Hematopoietic multipotent progenitor cell (in vitro differentiated cells): Measurements from ENCODE around the gene SIGLECL1. TPM values are rescaled to one million over a fixed set of nuclear protein-coding genes. Genes with fewer than 3 reads are reported as not detected.

Source experiments
- DNase-seq, 3 donors: peaks; one replicate each; pipeline ENCODE4 v3.0.0-alpha.2; 2011 to 2015; ENCODE audit warnings: low read depth in 2 of 3, low spot score in 2 of 3
- total RNA-seq: library from RNA; depleted of rRNA; stranded (reverse); fragments of >200 nt; gene quantifications from one replicate; pipeline ENCODE4 v1.2.3, GENCODE V29; 2012

SIGLECL1 gene
- total RNA-seq, 1 donor, result not detected

DNA sequence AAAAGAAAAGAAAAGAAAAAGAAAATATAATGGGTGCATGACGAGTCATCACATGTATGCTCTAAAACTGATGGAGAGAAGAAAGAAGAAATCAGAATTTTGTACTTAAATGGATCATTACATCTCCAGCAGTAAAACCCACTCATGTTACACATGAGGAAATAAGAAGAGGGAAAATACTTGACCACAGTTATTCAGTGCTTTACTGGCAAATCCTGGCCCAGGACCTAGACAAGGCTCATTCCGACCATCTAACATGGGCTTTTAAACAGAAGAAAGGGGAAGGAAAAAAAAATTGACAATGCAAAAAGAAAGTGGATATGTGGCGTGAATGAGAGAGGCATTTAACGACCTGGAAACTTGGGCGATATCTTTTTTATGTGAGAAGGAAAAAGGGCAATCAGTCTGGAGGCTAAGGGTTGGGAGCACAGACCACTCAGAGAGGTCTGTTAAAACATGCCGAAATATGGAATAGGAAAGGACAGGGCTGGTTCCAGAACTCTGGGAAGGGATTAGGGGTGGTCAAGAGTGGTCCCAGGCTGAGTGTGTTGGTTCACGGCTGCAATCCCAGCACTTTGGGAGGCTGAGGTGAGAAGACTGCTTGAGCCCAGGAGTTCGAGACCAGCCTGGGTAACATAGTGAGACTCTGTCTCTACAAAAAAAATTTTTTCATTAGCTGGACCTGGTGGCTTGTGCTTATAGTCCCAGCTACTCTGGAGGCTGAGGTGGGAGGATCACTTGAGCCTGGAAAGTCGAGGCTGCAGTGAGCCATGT is 1.6 kb downstream of the SIGLECL1 start:
- no peak for DNase-seq

DNA sequence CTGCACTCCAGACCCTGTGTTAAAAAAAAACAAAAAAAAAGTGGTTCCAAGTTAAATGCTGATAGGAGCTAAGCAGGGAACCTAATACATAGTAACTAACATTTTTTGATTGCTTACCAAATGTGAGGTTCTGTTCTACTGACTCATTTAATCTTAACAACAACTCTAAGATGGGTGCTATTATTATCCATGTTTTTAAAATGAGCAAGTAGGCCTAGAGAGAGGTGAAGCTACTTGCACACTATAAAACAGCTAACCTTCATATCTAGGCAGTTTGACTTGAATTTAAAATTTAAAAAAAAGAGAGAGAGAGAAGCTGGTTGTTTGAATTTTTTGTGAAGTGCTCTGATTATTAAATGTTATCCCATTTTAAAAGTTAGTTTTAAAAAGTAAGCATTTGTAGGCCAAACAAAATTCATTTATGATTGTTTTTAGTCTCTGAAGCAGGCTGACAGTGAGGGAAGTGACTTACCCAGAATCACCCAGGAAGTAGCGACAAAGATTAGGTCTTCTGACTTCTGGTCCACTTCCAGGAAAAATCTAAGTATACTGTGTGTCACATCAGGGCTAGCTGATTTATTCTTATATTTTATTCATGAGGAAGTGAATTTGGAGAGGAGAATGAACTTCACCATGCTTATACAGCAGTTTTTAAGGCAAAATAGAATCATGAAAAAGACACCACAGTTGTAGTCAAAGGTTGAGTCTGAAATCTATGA is 2.4 kb downstream of the SIGLECL1 start:
- no peak for DNase-seq

DNA sequence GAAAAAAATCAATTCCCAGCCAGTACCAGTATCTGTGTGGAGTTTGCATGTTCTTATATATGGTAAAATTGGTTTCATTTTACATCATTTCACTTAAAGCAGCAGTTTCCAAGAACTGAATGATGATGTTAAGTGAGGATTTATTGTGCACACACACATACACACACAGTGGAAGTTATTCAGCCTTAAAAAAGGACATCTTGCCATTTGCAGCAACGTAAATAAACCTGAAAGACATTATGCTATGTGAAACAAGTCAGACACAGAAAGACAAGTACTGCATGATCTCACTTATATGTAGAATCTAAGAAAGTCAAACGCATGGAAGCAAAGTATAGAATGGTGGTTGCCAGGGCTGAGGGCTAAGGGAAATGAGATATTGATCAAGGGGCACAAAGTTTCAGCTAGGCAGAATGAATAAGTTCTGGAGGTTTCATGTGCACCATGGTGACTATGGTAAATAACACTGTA is 5.3 kb downstream of the SIGLECL1 start:
- no peak for DNase-seq

DNA sequence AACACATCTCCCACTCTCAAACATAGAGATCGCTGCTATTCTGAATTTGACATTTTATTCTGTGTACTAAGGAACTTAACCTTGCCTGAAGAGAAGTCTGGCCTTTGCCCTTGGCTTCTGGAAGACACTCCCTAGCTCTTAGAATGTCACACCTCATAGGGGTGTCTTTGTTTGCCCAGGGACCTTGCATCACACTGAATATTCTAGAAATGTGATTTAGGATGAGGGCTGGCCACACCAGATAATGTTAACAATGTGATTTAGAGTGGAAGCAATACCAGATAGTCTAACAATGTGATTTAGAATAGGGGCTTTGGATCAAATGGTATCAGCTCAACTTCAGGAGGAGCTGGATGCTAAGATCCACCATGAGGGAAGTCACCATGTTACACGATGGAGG is 6.6 kb downstream of the SIGLECL1 start:
- no peak for DNase-seq

DNA sequence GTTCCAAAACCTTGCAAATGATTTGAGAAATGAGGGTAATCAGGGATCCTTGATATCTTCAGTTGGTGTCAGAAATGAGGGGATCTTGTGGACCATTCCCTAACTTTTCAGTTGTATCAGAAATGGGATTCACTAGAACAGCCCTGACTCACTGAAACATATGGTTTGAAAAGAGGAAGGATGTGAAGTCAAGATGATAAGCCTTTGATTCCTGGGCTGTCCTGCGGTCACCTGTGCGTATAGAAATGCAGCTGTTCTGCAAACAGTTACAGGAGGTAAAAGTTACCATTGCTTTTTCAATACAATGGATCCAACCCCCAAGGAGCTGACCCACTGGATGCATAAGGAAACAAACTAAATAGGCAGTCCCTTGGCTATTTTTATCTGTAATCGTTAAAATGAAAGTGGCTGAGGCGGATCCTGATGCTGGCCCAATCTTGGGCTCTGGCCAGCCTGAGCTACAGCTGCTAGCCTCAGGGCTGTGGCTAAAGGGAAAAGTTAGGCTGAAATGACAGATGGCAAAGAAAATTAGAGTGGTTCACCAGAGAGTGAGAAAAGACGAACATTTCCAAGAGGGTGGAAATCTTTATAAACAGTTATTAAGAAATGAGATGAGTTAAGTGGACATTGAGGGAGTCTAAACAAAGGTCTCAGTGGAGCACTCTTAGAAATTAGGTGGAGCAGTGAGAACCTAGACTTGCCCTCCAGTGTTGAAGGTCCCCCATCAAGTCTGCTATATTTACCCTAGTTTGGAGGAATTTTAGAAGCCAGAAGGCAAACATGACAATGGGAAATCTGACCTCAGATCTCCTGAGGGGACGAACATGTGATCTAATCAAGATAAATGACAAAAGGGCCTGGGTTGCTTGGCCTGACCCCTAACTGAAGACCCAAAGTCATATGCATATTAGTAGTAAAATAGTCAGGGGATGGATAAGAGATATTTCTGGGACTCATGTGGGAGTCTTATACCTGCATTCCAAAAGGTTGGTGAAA is 7.6 kb downstream of the SIGLECL1 start:
- peak in 2 of 3 donors; percentile 83 to 91 for DNase-seq

DNA sequence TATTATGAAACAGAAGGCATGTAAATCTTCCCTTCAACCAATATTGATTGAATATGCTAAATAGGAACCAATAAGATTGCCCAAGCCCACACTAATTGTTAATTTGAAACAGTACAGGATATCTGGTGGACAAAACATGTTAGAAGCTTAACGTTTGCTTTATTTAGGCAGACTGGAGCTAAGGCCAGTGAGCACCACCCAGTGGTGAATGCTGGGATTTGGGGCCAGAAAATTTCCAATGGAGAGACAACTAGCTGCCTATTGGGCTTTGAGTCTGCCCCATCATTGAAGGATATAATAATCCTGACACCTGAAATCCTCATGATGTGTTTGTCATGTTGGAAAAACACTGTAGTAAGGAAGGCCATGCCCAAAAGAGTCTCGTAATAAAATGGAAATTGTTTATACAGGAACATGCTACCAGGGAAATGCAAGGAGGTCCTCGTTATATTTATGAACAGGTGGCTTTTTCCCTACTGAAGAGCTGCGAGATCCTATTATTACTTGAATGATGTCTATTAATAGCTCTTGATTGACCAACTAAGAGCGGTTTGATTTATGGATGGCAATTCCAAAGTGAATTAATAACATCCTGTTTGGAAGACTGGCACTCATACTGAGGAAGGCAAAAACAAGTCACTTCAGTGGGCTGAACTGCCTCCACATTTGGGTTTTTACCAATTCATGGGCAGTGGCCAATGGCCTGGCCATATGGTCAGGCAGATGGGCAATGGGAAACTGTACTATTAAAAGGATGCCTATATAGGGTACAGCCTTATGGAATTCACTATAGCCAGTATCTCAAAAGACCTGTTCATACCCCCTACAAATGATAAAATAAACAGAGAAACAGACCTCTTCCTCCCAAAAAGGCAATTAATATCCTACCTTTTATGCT is 8.7 kb downstream of the SIGLECL1 start:
- DNase-seq, result peak in 2 of 3 donors; percentile 67 to 85

DNA sequence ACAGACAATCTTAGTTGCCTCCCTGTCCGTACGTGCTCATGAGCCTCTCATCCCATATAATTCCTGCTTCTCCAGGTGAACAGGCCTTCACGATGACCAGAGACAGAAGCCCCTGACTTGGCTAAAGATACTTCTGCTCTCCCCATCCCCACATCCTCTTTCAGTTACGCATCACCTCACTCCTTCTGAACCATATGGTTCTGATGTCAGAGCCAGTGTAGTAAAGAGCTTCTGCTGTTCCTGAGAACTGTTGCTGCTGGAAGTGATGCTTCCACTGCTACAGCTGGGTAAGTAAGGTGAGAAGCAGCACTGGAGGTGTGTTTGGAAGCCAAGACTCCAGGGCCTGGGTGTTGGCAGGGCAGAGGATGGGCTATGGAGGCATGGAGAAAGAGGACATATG is 12.9 kb downstream of the SIGLECL1 start:
- no peak for DNase-seq

DNA sequence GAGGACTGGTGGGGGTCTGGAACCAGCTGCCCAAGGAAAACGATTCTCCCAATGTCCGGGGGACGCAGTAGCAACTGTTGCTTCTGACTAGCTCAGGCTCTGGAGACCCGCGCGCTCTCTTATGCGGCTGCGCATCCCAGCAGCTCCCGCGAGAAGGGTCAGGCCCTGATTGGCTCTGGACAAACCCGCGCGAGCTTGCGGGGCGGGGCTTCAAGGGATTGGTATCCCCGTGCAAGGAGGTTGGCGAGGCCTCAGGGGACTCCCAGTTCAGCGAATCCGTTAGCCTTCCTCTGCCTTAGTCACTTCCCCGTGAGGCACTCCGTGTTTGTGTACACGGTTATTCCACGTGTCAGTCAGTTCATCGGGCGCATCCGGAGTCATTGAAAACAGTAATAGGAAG is 20.2 kb downstream of the SIGLECL1 start:
- no peak for DNase-seq

DNA sequence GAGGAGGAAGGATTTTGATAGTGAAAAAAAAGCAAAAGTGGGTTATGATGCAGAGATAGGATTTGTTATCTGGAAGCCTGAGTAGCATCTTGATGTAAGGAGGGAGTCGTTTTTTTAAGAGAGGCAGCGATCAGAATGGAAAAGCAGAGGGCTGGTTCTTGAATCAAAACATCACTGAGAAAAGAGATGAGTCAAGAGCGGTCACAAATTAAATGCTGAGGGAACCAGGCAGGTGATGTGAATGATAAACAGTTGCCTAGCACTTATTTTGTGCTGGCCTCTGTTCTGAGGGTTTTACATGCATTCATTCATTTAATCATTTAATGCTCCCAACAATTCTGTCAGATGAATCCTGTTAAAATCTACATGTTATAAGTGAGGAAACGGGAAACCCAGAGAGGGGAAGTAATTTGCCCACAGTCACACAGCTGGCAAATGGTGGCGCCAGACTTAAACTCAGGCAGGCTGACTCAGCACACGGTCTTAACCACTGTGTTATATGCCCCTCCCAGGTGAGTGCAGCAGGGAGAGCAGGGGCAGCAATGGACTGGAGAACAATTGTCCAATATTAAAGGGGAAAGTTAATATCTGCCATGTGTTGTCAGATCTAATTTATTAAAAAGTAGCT is 21.4 kb downstream of the SIGLECL1 start:
- peak in 1 of 3 donors; percentile 27 for DNase-seq

DNA sequence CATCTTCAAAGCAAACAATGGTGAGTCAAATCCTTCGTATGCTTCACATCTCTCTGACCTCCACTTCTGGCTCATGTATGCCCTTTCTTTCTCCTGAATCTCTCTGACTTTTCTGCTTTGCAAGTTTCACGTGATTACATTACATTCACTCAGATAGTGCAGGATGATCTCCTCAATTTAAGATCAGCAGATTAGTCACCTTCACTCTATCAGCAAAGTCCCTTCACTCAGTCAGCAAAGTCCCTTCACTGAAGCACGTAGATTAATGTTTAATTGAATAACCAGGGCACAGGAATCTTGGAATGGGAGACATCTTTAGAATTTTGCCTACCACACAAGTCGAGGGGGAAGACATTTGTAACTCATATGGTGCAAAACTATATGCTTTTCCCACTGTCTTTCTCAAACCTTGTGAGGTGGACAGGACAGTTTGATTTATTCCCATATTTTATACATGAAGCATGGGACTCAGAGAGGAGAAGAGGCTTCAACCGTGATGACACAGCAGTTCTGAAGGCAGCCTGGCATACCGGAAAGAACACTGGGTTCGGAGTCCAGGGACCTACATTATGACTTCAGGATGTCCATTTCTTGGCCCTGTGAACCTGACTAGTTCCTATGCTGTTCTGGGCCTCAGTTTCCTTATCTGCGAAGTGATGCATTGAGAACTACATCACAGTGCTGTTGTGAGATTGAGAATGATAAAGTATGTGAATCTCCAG is 23.3 kb downstream of the SIGLECL1 start:
- no peak for DNase-seq

DNA sequence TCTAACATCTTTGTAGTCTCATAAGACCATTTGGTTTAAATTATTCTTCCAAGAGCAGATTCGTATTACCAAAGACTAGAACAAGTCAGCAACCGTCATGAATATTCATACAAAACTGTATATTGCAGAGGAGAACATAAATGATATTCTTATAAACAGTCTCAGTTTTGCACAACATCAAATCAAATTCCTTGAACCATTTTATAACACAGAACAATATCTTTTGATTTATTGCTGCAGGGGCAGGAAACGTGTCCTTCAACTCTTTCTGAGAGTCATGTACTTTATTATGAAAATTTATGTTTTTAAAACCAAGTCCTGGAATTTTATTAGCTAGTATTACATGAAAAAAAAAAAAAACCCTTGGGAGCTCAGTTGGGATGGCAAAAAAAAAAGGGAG is 26.2 kb downstream of the SIGLECL1 start:
- DNase-seq, result no peak

DNA sequence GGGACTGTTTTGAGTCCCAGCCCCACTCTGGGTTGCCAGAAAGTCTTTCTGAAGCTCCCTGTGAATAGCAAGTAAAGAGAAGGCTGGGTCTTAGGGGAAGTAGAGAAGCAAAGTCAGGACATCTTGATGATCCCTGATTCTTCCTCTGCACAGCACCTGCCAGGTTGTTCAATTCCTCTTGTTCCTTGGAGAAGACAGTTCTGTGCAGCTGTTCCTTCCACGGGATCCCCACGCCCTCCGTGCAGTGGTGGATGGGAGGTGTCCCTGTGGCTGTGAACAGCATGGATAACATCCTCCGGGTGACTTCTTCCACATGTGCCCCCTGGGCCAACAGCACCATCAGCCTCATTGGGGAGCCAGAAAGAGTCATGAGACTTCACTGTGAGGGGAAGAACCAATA is 31.5 kb downstream of the SIGLECL1 start:
- DNase-seq, result no peak

DNA sequence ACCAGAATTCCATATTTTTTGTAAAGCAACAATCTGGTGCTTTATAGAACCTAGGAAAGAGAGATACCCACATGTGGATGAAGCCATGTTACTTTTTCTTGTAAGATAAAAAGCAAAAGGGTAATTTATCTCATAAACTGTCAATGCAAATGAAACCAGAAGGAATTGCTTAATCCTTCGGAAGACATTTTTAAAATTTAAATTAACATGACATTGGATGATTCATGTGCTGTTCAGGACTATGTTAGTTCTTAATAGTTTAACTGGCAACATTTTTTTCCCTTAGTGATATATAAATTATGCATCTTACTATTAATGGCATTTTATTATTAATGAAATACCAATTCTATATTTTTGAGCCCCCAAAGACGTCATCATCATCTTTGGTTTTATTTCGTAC is 34.8 kb downstream of the SIGLECL1 start:
- no peak for DNase-seq

DNA sequence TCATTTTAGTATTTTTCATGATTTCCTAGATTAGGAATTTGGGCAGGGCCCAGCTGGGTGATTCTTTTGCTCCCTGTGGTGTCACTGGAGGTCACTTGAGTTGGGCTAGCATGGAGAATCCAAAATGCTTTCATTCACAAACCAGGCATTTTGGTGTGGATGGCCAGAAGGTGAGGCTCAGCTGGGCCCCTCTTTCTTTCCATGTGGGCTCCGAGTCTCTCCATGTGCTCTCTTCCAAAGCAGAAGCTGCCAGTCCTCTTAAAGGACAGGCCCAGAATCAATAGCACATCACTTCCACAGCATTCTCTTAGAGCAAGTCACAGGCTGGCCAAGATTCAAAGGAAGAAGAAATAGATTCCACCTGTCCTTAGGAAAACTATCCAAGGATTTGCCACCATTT is 38.8 kb downstream of the SIGLECL1 start:
- DNase-seq, result no peak

DNA sequence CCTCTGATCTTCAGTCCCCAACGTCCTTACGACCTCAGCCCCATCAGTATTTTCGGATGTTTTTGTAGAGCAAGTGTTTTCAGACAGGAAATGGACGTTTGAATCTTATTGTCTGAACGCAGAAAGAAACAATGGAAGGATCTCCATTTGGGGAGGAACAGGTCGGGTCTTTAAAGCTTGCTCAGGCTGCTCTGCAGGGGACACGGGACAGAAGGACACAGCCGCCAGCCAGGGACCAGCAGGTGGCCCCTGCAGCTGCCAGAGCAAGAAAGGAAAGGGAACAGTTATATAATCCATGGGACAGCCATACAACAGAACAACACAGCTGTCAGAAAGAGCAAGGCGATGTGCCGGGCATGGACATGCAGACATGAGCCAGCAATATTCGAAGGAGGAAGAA is 42.1 kb downstream of the SIGLECL1 start:
- no peak for DNase-seq

DNA sequence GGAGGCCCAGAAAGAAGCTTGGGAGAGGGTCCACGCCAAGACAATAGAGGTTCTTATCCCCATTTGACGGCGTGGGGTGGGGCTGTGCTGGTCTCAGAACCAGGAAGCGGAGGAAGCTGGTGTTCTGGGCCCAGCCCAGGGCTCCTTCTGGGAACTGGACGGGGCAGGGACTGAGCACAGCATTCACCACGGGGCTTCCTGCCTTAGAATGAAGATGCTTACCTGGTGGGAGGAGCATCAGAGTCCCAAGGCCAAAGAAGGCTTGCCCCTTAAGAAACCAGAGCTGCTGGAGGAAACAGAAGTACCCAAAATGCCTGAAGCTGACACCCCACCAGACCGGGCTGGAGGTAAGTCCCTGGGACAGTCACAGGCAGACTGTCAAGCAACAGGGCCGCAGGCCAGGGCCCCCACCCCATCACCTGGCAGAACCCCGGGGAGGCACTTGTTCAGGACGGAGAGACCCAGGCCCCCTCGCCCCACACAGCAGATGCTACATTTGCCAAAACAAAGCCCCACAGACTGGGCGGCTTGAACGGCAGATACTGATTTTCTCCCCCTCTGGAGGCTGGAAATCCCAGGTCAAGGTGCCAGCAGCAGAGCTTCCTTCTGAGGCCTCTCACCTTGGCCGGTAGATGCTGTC is 42.8 kb downstream of the SIGLECL1 start:
- no peak for DNase-seq

DNA sequence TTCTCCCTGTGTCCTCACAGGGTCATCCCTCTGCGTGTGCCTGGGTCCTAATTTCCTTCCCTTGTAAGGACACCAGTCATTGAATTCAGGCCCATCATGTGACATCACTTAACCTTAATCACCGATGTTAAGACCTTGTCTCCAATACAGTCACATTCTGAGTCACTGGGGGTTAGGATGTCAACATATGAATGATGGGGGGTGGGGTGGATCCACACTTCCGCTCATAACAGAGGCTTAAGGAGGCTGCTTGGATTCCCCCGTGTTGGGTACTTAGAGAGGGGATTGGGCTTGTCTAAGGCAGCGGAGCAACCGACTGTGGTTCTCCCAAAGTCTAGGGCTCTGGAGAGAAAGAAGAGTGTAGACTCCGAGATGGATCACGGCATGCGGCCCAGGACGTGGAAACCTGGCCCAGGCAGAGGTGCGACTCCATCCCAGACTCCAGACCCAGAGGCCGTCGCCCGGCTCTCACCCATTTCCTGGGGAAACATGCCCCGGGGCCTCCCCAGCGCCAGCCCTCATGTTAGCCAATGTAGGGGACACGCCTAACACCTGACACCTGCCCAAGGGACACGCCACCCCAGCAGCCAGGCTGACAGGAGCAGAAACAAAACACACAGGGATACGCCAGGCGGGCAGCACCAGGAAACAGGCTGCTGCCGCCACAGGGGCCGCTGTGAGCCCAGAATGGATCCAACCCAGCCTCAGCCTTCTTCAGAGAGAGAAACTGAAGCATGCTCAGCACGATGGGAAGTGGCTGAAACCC is 43.5 kb downstream of the SIGLECL1 start:
- no peak for DNase-seq

DNA sequence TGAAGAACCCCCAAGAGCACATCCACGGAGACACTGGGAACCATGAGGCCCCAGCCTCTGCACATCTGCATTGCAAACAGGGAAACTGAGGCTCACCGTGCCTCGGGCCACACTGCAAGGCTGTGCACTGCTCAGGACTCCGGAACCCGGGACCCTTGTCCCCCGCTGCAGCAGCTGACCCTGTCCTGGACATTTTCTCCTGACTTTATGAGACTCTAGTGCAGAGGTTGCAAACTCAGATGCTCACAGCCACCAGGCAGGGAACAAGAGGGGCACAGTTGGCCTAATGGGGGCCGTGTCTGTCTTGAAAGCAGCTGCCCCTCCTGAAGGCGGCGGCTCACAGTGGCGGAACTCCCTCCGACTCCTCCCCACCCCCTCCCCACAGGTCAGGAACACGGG is 44.1 kb downstream of the SIGLECL1 start:
- no peak for DNase-seq
